D721Med (cell line): ENCODE data around the gene GRIPAP1.
A peak's percentile ranks its signal among the peaks of the same experiment; 100 is the strongest.

Source experiments
- DNase-seq: peaks from one replicate; pipeline ENCODE4 v3.0.0; 2011; ENCODE audit warnings: low spot score; ENCODE audit not compliant: insufficient read length
- FAIRE-seq: peaks from 2 replicates; lab custom pipeline; 2011; peaks lifted over from hg19 to GRCh38; lab: Jason Lieb, UNC
- TF ChIP-seq, protein P1 (sequence below): IDR thresholded peaks from 2 replicates; pipeline ENCODE4 v1.5.1; 2012; ENCODE audit warnings: mild to moderate bottlenecking, control low read depth; ENCODE audit not compliant: insufficient read depth; ENCODE audit errors: missing control alignments

GRIPAP1 gene

GRCh38 chrX:48960291-48960690 lies 41.8 kb downstream of the GRIPAP1 start:
- TF ChIP-seq, protein P1, sequence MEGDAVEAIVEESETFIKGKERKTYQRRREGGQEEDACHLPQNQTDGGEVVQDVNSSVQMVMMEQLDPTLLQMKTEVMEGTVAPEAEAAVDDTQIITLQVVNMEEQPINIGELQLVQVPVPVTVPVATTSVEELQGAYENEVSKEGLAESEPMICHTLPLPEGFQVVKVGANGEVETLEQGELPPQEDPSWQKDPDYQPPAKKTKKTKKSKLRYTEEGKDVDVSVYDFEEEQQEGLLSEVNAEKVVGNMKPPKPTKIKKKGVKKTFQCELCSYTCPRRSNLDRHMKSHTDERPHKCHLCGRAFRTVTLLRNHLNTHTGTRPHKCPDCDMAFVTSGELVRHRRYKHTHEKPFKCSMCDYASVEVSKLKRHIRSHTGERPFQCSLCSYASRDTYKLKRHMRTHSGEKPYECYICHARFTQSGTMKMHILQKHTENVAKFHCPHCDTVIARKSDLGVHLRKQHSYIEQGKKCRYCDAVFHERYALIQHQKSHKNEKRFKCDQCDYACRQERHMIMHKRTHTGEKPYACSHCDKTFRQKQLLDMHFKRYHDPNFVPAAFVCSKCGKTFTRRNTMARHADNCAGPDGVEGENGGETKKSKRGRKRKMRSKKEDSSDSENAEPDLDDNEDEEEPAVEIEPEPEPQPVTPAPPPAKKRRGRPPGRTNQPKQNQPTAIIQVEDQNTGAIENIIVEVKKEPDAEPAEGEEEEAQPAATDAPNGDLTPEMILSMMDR = no peak
- no peak for DNase-seq
- FAIRE-seq = no peak

DNA sequence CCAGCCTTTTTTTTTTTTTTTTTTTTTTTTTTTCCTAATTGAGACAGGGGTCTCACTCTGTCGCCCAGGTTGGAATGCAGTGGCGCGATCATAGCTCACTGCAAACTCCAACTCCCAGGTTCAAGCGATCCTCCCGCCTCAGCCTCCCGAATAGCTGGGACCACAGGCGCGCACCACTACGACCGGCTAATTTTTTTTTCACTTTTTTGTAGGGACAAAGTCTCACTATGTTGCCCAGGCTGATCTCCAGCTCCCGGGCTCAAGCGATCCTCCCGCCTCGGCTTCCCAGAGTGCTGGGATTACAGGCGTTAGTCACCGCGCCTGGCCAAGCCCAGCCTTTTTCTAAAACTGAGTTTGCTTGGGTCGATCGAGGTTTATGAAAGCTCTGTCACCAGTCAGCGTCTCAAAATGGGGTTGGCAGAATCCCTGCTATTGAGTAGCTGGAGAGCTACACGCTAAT lies 43.4 kb downstream of the GRIPAP1 start:
- TF ChIP-seq, protein P1 = no peak
- FAIRE-seq = no peak
- no peak for DNase-seq

DNA sequence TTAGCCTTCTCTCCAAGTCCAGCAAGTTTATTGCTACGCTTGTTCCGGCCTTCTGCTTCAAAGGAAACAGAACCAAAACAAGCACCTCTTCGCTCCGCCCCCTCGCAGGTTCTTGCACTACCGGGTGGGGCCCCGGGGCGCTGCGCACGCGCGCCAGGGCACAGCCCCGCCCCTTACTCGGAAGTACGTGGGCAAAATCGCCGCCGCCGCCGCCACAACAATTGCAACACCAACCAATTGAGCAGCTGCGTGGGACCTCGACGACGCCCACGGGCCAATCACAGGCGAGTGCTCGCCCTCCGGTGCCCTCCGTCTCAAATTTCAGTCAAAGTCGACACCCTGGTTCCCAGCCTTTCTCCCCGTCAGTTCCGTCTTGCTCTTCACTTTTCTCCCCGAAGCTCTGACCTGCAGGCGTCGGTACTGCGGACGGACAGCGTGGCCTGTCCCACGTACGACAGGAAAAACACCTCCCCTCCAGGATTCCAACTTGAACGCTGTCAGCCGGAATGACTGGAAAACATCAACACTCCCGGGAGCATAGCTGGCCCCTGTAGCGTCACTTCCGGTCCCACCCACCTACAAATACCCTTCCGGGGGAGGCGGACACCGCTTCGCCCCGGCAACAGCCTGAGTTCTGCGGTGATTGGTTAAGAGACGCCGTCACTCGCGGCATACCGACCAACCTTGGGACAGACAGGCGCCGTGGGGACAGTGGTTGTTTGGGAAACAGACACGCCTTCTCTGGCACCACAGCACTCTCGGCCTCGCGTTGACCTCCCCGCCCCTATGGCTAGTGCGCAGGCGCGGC lies 44.0 kb downstream of the GRIPAP1 start:
- DNase-seq (peak; percentile 40), FAIRE-seq (peak; percentile 76)
- TF ChIP-seq, protein P1 = no peak

DNA sequence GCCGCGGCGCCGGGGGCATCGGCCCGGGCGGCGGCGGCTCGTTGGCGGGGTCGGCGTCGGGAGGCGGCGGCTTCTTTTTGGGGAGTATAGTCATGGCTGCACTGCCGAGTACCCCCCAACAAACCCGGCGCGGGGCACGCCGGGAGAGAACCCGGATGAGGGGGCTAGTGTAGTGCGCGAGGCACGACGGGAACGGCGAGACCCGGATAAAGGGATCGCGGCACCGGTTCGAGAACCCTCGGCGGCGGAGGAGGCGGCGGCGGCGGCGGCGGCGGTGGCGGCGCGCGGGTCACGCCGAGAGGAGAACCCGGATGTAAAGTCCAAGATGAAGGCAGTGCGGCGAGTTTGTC lies 44.6 kb downstream of the GRIPAP1 start, which contains the start of gene OTUD5:
OTUD5 (minus strand) TSS at position 131 of the 350 bp plus-strand sequence; CDS start at position 94, 37 bp downstream.
- TF ChIP-seq, protein P1 = no peak
- DNase-seq (peak; percentile 53), FAIRE-seq (no peak)

- TF ChIP-seq, protein P1 = no peak
- no peak for DNase-seq
- FAIRE-seq = no peak
These were observed 45.2 kb downstream of the GRIPAP1 start for GRCh38 chrX:48956728-48957414.

DNA sequence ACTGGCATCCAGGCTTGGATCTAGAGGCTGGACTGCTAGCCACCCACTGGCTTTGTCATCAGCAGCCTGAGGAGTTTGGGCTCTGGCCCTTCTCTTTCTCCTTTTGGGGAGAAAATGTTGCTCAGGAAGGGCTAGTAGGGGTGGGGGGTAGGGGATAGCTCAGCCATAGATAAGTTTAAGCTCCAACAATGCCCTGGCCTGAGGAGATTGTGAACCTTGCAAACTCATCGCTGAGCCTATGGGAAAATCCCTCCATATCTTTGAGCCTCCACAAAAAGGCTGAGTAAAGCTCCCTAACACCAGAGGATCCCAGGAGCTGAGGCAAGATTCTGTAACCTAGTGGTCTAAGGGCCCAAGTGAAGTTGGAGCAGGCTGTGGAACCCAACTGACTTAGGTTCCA lies 53.5 kb downstream of the GRIPAP1 start:
- DNase-seq (no peak), FAIRE-seq (no peak)
- TF ChIP-seq, protein P1 = no peak
